ENCODE results near the gene CTIF. TPM values are rescaled to one million over a fixed set of nuclear protein-coding genes. Genes with fewer than 3 reads are reported as not detected.

Gene CTIF
- total and polyA plus RNA-seq, 2 experiments from 2014 or later: 8.6 to 14.4 TPM

GRCh38 chr18:48908916-48909315 lies 370.1 kb downstream of the CTIF start:
- H3K4me1 Mint-ChIP-seq: no peaks in the 10 kb centered on the region; the same call in 2 of the 3 replicates
- no peak for TF ChIP-seq NANOG (IDR thresholded peaks at IDR 0.05; ENCODE audit: borderline replicate concordance)
- TF ChIP-seq CREB1 (CRISPR knock-in tag; IDR thresholded peaks at IDR 0.05; ENCODE audit: low read depth): no peak
- no peak for TF ChIP-seq EZH2phosphoT487 (IDR thresholded peaks at IDR 0.05; ENCODE audit: unreplicated experiment)
- Histone ChIP-seq H3K27ac (ENCODE audit: low read depth) (no peak overlapping the region), H3K4me3 (no peak overlapping the region), H3K79me2 (replicated peaks; ENCODE audit: insufficient read depth) (no peaks in the 10 kb centered on the region), H2AFZ (no peak overlapping the region), H4K20me1 (replicated peaks; ENCODE audit: insufficient read depth) (no peaks in the 10 kb centered on the region), H3F3A (replicated peaks; ENCODE audit: low read depth) (no peaks in the 10 kb centered on the region), H3K4me1 (ENCODE audit: insufficient read depth) (no peaks in the 10 kb centered on the region), H3K4me2 (no peak overlapping the region), H3K27me3 (ENCODE audit: insufficient read depth) (no peaks in the 10 kb centered on the region), H3K9me2 (ENCODE audit: insufficient read depth) (no peaks in the 10 kb centered on the region), H3K36me3 (ENCODE audit: insufficient read depth) (no peaks in the 10 kb centered on the region)
- DNase-seq (ENCODE audit: low spot score) (no peak), ATAC-seq (no peak)
- peaks cover 5% of the 10 kb centered on the region for H3K27me3 Mint-ChIP-seq (ENCODE audit: insufficient read depth, low read depth, poor library complexity)
- H3K27ac Mint-ChIP-seq: no peak overlapping the region
- H3K36me3 Mint-ChIP-seq (ENCODE audit: low read depth): peaks cover 6% of the 10 kb centered on the region; the same call in 1 of the 3 replicates
- H3K9me3 Mint-ChIP-seq: peaks cover 15% of the 10 kb centered on the region; the same call in 2 of the 3 replicates
- H3K4me3 Mint-ChIP-seq: no peak overlapping the region

GRCh38 chr18:48909721-48910120 lies 370.9 kb downstream of the CTIF start:
- Mint-ChIP-seq H3K9me3 (peaks cover 9% of the 10 kb centered on the region; the same call in 1 of the 3 replicates), H3K36me3 (ENCODE audit: low read depth) (no peaks in the 10 kb centered on the region)
- no peak for TF ChIP-seq ZNF462 (CRISPR knock-in tag; IDR thresholded peaks at IDR 0.05)
- TF ChIP-seq STAT1 (IDR thresholded peaks at IDR 0.05; ENCODE audit: unreplicated experiment): no peak
- no peak for TF ChIP-seq ETS1 (IDR thresholded peaks at IDR 0.05)
- TF ChIP-seq JUNB (IDR thresholded peaks at IDR 0.05; ENCODE audit: unreplicated experiment): no peak
- TF ChIP-seq ZNF331 (CRISPR knock-in tag; IDR thresholded peaks at IDR 0.05; ENCODE audit: low read depth): no peak
- no peak for TF ChIP-seq CREB1 (CRISPR knock-in tag; IDR thresholded peaks at IDR 0.05; ENCODE audit: low read depth)
- TF ChIP-seq ZNF114 (CRISPR knock-in tag; IDR thresholded peaks at IDR 0.05): no peak
- no peak for TF ChIP-seq CTCF (conservative IDR thresholded peaks at IDR 0.05; ENCODE audit: low read depth in 2 of 2)
- no peak for TF ChIP-seq POLR2AphosphoS5 (IDR thresholded peaks at IDR 0.05; ENCODE audit: low read depth)
- no peak for TF ChIP-seq EZH2 (IDR thresholded peaks at IDR 0.05; ENCODE audit: low read depth, unreplicated experiment)

More at GRCh38 chr18:48909721-48910120, 370.9 kb downstream of the CTIF start:
- H4K20me1 ChIP-seq (replicated peaks; ENCODE audit: insufficient read depth): no peaks in the 10 kb centered on the region
- no peak overlapping the region for H3K4me3 ChIP-seq
- ATAC-seq (no peak), DNase-seq (ENCODE audit: low spot score) (no peak)
- no peak overlapping the region for H3K27ac ChIP-seq (ENCODE audit: low read depth)
- H3K4me2 ChIP-seq: no peak overlapping the region
- H3K79me2 ChIP-seq (replicated peaks; ENCODE audit: insufficient read depth): no peaks in the 10 kb centered on the region
- peaks cover 4% of the 10 kb centered on the region; the same call in 2 of the 3 replicates for H3K4me1 Mint-ChIP-seq
- H3F3A ChIP-seq (replicated peaks; ENCODE audit: low read depth): no peaks in the 10 kb centered on the region
- 0 out of 2 replicates have a peak, but pooled peaks cover 6% of the 10 kb centered on the region for H3K4me1 ChIP-seq (ENCODE audit: insufficient read depth)
- H3K27me3 ChIP-seq (ENCODE audit: insufficient read depth): no peaks in the 10 kb centered on the region
- no peaks in the 10 kb centered on the region for H3K9me2 ChIP-seq (ENCODE audit: insufficient read depth)
- no peak overlapping the region for H2AFZ ChIP-seq
- H3K36me3 ChIP-seq (ENCODE audit: insufficient read depth): no peaks in the 10 kb centered on the region
- peaks cover 5% of the 10 kb centered on the region for H3K27me3 Mint-ChIP-seq (ENCODE audit: insufficient read depth, low read depth, poor library complexity)
- H3K27ac Mint-ChIP-seq: no peak overlapping the region
- H3K4me3 Mint-ChIP-seq: no peak overlapping the region
